Measurements from ENCODE around the gene PRKCH.
"Not testable (repeated sequence)": the region's sequence is repeated elsewhere in the genome, so short reads cannot be mapped to it uniquely, and the experiment has no call there.

The PRKCH gene

GRCh38 chr14:61462566-61463193, 141.3 kb downstream of the PRKCH start:
- TF ChIP-seq CTCF (IDR thresholded peaks at IDR 0.05; ENCODE audit: borderline replicate concordance, insufficient read depth, low read depth, low read length) = no peak
- no peak overlapping the region for H3K4me3 ChIP-seq (ENCODE audit: low read depth, low read length)

GRCh38 chr14:61463664-61464285, 142.4 kb downstream of the PRKCH start:
- TF ChIP-seq CTCF (IDR thresholded peaks at IDR 0.05; ENCODE audit: borderline replicate concordance, insufficient read depth, low read depth, low read length) = no peak
- no peak overlapping the region for H3K4me3 ChIP-seq (ENCODE audit: low read depth, low read length)

GRCh38 chr14:61464539-61465320, 143.4 kb downstream of the PRKCH start:
- H3K4me3 ChIP-seq (ENCODE audit: low read depth, low read length) = not testable (repeated sequence)

- H3K4me3 ChIP-seq (ENCODE audit: low read depth, low read length) = no peak overlapping the region
- no peak for TF ChIP-seq CTCF (IDR thresholded peaks at IDR 0.05; ENCODE audit: borderline replicate concordance, insufficient read depth, low read depth, low read length)
Measured at GRCh38 chr14:61466249-61466904, 145.0 kb downstream of the PRKCH start.

GRCh38 chr14:61466905-61467280, 145.5 kb downstream of the PRKCH start:
- no peak for TF ChIP-seq CTCF (IDR thresholded peaks at IDR 0.05; ENCODE audit: borderline replicate concordance, insufficient read depth, low read depth, low read length)
- H3K4me3 ChIP-seq (ENCODE audit: low read depth, low read length) = no peak overlapping the region

GRCh38 chr14:61467296-61467695, 145.9 kb downstream of the PRKCH start:
- TF ChIP-seq CTCF (IDR thresholded peaks at IDR 0.05; ENCODE audit: borderline replicate concordance, insufficient read depth, low read depth, low read length) = no peak
- H3K4me3 ChIP-seq (ENCODE audit: low read depth, low read length) = no peak overlapping the region

- TF ChIP-seq CTCF (IDR thresholded peaks at IDR 0.05; ENCODE audit: borderline replicate concordance, insufficient read depth, low read depth, low read length) = no peak
- no peak overlapping the region for H3K4me3 ChIP-seq (ENCODE audit: low read depth, low read length)
Measured at GRCh38 chr14:61468063-61468825, 146.9 kb downstream of the PRKCH start.
